Pancreas (tissue), 10 donors: Measurements from ENCODE around the gene LLPH. TPM values are rescaled to one million over a fixed set of nuclear protein-coding genes. Genes with fewer than 3 reads are reported as not detected.
A peak's percentile ranks its signal among the peaks of the same experiment; 100 is the strongest.

Experiments
- ATAC-seq, 4 donors: fragments of 200-7000 bp; cut with Tn5 transposase; one replicate each; pipeline versions ENCODE4 v1.8.0 to v1.9.1; 2020; ENCODE audit warnings: mild to moderate bottlenecking in 4 of 4, moderate library complexity in 4 of 4
- DNase-seq, 6 donors: peaks; one replicate each; pipeline ENCODE4 v3.0.0-alpha.2; 2020
- FAIRE-seq: peaks from 2 replicates; lab custom pipeline; 2012; peaks lifted over from hg19 to GRCh38; lab: Jason Lieb, UNC
- H3K27ac ChIP-seq, 4 donors: fragments of 200-600 bp; sonication (generic); 1 replicate in 3 of 4; 2 replicates in 1 of 4; pipeline versions ENCODE4 v1.5.0 to v1.8.0; 2020
- H3K27me3 ChIP-seq, 4 donors: fragments of 200-600 bp; one replicate each; pipeline ENCODE4 v1.8.0; 2021
- H3K36me3 ChIP-seq, 3 donors: fragments of 200-600 bp; sonication (generic) in 1 of 3; one replicate each; pipeline versions ENCODE4 v1.5.0 to v1.8.0; 2020 to 2021
- H3K4me1 ChIP-seq, 3 donors: fragments of 200-600 bp; one replicate each; pipeline ENCODE4 v1.8.0; 2021
- H3K4me3 ChIP-seq, 4 donors: fragments of 200-600 bp; sonication (generic) in 2 of 4; one replicate each; pipeline versions ENCODE4 v1.5.0 to v1.8.0; 2020 to 2021
- H3K9me3 ChIP-seq, 4 donors: fragments of 200-600 bp; one replicate each; pipeline ENCODE4 v1.8.0; 2021
- WGBS, 2 donors: extraction: QIAGEN DNeasy Blood & Tissue Kit; methylation state at CpG; one replicate each; pipeline ENCODE4 v1.1.7; 2013; 5-methylcytosine and 5-hydroxymethylcytosine counted together
- intact Hi-C, 3 donors: fragments of 100-400 bp; cut with DNase I; formaldehyde crosslinking; loops; one replicate each; pipeline versions ENCODE4 v1.11.1 to v1.14.2; 2022
- polyA plus RNA-seq, 2 donors: library from polyadenylated mRNA; stranded (reverse); fragments of 200-250 nt; gene quantifications; one replicate each; pipeline ENCODE4 v1.2.3, GENCODE V29; 2013
- total RNA-seq, 6 donors: library from RNA; stranded (reverse); fragmentation: NEBNext Ultra II Directional in 4 of 6; extraction: Animal tissue kit (Norgen Biotek cat#: 25700) in 4 of 6; gene quantifications; one replicate each; pipeline versions ENCODE4 v1.2.1 to v1.2.4, GENCODE V29; 2021 to 2023
- TF ChIP-seq, protein P1 (sequence below), 4 donors: fragments of 200-600 bp; sonication (generic) in 3 of 4; IDR thresholded peaks; one replicate each; pipeline versions ENCODE4 v1.5.0 to v1.8.0; 2021; ENCODE audit warnings: antibody characterized with exemption in 4 of 4
- donor health status: healthy with polysubstance abuse.
- donor health status: DM: no; HTN: no; CAD: no; lungs with moderate emphysema.
- donor health status: DM: no; HTN: no; CAD: no.
- donor health status: control.
- donor health status: control.
- donor health status: Bipolar disorder and iron deficiency.
- donor health status: DM: yes; HTN: yes; CAD: no.
- donor health status: DM: no; HTN: no; CAD: no.
- donor health status: DM: no; HTN: no; CAD: no.
- donor health status: DM: yes; HTN: yes; CAD: no.

Gene LLPH
- total and polyA plus RNA-seq, 8 donors = 3.8 to 10.5 (median 7.9) TPM

DNA sequence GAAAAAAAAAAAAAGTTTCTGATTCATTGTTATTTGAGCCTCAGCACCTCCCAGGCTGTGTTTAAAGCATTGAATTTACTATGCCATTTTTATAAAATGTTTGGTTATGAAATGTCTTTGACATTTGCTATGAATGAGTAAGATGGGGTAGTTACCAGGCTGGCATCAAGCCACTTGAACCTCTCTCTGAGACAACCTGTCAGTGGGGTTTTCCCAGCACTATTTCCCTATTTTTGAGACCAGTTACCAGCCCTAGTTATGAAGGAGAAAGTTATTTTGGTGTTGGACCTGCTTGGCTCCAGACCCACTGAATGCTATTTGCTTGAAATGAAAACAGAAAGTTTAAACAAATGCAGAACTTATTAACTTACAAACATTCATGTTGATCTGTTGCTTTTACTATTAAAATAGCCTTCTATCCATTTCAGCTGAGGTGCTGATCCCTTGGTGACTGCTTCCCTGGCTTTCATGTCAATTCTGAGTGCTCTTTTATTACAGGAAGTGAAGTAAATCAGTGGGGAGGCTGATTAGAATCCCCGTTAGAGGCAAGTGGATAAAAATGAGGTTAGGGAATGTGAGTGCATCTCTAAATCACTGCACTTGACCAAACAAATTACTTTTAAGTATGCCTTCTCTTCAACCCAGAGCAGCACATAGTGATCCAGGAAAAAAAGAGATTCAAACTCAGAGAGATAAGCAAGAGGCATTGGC lies 37.8 kb downstream of the LLPH start:
- no peaks in the 10 kb centered on the region for H3K36me3 ChIP-seq
- peak overlapping the region in 1 of 4 donors; percentile 44 for H3K27ac ChIP-seq
- H3K4me1 ChIP-seq = no peaks in the 10 kb centered on the region
- TF ChIP-seq, protein P1, sequence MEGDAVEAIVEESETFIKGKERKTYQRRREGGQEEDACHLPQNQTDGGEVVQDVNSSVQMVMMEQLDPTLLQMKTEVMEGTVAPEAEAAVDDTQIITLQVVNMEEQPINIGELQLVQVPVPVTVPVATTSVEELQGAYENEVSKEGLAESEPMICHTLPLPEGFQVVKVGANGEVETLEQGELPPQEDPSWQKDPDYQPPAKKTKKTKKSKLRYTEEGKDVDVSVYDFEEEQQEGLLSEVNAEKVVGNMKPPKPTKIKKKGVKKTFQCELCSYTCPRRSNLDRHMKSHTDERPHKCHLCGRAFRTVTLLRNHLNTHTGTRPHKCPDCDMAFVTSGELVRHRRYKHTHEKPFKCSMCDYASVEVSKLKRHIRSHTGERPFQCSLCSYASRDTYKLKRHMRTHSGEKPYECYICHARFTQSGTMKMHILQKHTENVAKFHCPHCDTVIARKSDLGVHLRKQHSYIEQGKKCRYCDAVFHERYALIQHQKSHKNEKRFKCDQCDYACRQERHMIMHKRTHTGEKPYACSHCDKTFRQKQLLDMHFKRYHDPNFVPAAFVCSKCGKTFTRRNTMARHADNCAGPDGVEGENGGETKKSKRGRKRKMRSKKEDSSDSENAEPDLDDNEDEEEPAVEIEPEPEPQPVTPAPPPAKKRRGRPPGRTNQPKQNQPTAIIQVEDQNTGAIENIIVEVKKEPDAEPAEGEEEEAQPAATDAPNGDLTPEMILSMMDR (IDR thresholded peaks at IDR 0.05) = no peak
- DNase-seq (peak in 2 of 6 donors; percentile 7 to 23), FAIRE-seq (no peak), ATAC-seq (peak in 3 of 4 donors; percentile 26 to 65 (median 27))
- H3K27me3 ChIP-seq = no peaks in the 10 kb centered on the region
- intact Hi-C loops = no loop called here
- H3K9me3 ChIP-seq = no peaks in the 10 kb centered on the region
- no peak overlapping the region for H3K4me3 ChIP-seq
- WGBS, 2 donors = 0% methylated on average over 1 of the region's 1 CpG

- TF ChIP-seq, protein P1 (IDR thresholded peaks at IDR 0.05) = no peak
Measured at GRCh38 chr12:66090157-66090556, 40.4 kb downstream of the LLPH start.

DNA sequence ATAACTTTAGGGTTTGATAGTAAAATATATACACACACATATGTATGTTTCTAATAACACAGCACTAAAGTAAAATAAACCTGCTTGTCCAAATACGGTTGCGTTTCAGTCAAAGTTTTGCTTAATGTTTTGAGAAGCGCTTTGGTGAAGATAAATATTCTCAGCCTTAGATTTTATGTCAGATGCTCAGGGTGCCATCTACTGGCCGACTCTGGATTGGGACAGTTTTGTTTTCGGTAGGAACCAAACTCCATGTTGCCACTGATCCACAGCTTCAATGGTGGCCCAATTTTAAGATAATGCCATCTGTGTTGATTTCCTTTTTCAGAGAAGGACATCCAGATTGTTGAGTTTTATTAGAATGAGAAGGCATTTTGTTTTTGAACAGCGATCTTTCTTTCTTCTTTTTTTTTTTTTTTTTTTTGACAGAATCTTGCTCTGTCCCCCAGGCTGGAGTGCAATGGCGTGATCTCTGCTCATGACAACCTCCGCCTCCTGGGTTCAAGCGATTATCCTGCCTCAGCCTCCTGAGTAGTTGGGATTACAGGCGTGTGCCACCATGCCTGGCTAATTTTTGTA lies 43.1 kb downstream of the LLPH start:
- intact Hi-C loops = no loop called here
- no peaks in the 10 kb centered on the region for H3K4me1 ChIP-seq
- no peak overlapping the region for H3K27ac ChIP-seq
- no peaks in the 10 kb centered on the region for H3K9me3 ChIP-seq
- ATAC-seq (peak in 3 of 4 donors; percentile 83 to 91 (median 86)), FAIRE-seq (peak; percentile 5), DNase-seq (peak in 4 of 6 donors; percentile 23 to 66 (median 36))
- TF ChIP-seq, protein P1 (IDR thresholded peaks at IDR 0.05) = peak; percentile 25 to 68 (median 60)
- WGBS, 2 donors = 24 to 26% methylated on average over 10 of the region's 10 CpGs
- H3K36me3 ChIP-seq = no peaks in the 10 kb centered on the region
- H3K27me3 ChIP-seq = no peaks in the 10 kb centered on the region
- no peak overlapping the region for H3K4me3 ChIP-seq

More at GRCh38 chr12:66090157-66090556, 40.4 kb downstream of the LLPH start:
- no peak overlapping the region for H3K27ac ChIP-seq
- no peak overlapping the region for H3K4me3 ChIP-seq
- H3K27me3 ChIP-seq = no peaks in the 10 kb centered on the region
- intact Hi-C loops = no loop called here
- FAIRE-seq (no peak), DNase-seq (no peak), ATAC-seq (no peak)
- no peaks in the 10 kb centered on the region for H3K9me3 ChIP-seq
- WGBS, 2 donors = 49 to 61% methylated on average over 4 of the region's 4 CpGs
- H3K4me1 ChIP-seq = no peaks in the 10 kb centered on the region
- H3K36me3 ChIP-seq = no peaks in the 10 kb centered on the region

- Histone ChIP-seq H3K36me3 (no peaks in the 10 kb centered on the region), H3K9me3 (no peaks in the 10 kb centered on the region), H3K4me1 (no peaks in the 10 kb centered on the region), H3K27ac (no peak overlapping the region), H3K4me3 (no peak overlapping the region), H3K27me3 (no peaks in the 10 kb centered on the region)
- no peak for DNase-seq
- intact Hi-C loops = no loop called here
- TF ChIP-seq, protein P1 (IDR thresholded peaks at IDR 0.05) = no peak
- no peak for ATAC-seq
- 67 to 77% methylated on average over 2 of the region's 2 CpGs for WGBS, 2 donors
- no peak for FAIRE-seq
Measured at GRCh38 chr12:66085998-66086397, 44.6 kb downstream of the LLPH start.

DNA sequence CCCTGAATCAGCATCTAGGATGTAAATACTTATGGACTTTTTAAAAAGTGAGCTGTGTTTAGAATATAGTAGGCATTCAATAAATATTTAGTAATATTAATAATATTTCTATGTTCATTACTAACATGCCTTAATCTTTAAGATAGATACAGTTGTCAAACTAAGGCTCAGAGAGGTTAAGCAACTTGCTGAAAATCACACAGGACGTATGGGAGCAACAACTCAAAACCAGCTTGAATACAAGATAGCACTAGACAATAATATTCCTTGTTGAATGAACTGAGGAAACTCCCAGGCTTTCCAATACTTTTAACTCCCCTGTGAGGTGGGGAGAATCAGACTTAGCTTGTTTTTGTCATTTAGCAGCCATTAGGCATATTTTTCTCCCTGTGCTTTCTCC lies 45.3 kb downstream of the LLPH start:
- Histone ChIP-seq H3K27ac (no peak overlapping the region), H3K4me1 (no peaks in the 10 kb centered on the region), H3K27me3 (no peaks in the 10 kb centered on the region), H3K36me3 (no peaks in the 10 kb centered on the region), H3K4me3 (no peak overlapping the region), H3K9me3 (no peaks in the 10 kb centered on the region)
- WGBS, 2 donors = 57 to 61% methylated on average over 1 of the region's 1 CpG
- no peak for FAIRE-seq
- no peak for ATAC-seq
- TF ChIP-seq, protein P1 (IDR thresholded peaks at IDR 0.05) = no peak
- intact Hi-C loops = no loop called here
- no peak for DNase-seq
